Measurements from ENCODE around the gene IL11. TPM values are rescaled to one million over a fixed set of nuclear protein-coding genes. Genes with fewer than 3 reads are reported as not detected.

The IL11 gene
- total RNA-seq, 1 donor from 2014 or later = 0.30 TPM

DNA sequence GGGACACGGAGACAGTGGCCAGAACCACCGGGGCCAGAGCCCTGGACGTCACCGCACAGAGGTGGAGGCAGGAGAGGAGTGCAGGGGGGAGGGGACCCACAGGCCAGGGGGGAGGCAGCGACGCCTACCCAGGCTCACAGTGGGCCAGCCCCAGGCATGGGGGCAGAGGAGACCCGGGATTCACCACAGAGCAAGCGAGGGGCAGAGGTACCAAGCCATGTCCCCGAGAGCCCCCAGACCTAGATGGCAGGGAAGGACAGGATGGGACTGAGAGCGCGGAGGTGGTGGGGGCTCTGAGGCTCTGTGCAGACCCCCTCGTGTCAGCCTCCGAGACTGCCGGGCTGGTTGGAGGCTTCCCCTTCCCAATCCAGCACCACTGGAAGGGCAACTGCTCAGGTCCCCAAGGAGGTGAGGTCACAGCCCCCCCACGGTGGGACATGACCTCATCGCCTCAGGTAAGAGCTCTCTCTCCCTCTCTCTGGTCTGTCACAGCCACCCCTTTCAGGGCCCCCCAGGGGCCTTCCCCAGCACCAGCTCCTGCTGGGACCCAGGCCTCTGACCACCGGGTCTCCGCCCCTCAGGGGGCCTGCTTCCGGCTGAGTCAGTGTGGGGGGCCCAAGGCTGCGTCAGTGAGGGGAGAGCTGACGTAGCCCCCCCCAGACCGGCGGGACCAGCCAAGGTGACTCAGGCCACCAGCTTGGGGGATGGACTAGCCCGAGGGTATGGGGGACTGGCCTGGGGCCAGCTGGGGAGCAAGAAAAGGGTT is 2.2 kb upstream of the IL11 start:
- no peak for DNase-seq

DNA sequence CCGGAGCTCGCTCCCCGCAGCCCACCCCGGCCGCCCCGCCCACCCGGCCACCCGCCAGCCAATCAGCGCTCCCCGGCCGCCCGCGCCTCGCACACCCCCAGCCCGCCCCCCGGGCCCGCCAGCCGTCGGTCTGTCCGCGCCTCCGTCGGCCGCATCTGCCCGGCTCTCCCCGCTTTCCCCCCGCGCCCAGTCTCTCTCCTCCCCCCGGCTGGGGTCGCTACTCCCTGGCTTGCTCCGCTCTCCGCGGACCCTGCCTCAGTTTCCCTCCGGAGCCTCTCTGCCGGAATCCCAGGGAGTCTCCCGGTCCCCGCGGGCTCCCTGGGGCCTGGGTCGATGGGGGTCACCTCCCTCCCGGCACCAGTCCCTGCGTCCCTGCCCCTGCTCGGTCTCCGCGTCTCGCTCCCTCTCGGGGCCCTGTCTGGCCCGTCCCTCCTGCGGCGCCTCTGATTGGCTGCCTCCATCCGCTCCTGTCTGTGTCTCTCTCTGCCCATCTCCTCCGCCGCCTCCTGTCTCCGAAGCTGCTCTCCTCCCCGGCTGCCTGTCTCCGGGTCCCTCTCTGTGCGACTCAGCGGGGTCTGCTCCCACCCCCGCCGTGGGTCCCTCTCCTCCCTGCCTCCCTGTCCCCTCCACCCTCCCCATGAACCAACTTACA is 484 bp downstream of the IL11 start:
- DNase-seq = no peak

GRCh38 chr19:55368701-55369563 is 1.3 kb downstream of the IL11 start:
- DNase-seq = no peak

GRCh38 chr19:55368106-55368505 is 2.2 kb downstream of the IL11 start:
- DNase-seq = no peak

DNA sequence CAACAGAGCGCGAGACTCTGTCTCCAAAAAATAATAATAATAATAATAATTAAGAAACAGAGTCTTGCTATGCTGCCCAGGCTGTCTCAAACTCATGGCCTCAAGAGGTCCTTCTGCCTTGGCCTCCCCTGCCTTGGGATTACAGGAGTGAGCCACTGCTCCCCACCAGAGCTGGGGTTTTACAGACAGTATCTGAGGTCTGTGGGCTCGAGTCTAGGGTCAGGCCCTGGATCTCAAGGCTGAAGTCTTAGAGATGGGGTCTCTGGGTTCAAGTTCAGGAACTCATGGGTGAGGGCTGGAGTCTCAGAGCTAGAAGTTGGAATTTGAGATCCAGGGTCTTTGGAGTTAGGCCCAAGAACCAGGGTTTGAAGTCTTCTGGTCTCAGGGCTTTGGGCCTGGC is 3.5 kb downstream of the IL11 start:
- no peak for DNase-seq

DNA sequence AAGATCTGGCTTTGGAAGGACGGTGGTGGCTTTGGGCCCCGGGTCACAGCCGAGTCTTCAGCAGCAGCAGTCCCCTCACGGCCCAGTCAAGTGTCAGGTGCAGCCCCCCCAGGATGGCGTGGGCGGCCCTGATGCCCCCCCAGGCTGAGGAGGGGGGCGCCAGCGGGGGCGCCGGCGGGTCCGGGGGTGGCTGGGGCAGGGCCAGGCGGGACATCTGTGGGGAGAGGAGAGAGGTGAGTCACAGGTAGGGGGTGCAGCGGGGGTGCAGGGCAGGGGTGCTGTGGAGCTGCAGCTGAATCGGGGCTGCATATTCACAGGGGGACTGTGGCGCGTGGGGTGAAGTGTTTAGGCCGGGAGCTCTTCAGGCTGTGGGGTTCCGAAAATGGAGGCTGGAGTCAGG is 4.3 kb downstream of the IL11 start:
- no peak for DNase-seq

GRCh38 chr19:55365245-55365644 is 5.0 kb downstream of the IL11 start:
- DNase-seq = no peak

DNA sequence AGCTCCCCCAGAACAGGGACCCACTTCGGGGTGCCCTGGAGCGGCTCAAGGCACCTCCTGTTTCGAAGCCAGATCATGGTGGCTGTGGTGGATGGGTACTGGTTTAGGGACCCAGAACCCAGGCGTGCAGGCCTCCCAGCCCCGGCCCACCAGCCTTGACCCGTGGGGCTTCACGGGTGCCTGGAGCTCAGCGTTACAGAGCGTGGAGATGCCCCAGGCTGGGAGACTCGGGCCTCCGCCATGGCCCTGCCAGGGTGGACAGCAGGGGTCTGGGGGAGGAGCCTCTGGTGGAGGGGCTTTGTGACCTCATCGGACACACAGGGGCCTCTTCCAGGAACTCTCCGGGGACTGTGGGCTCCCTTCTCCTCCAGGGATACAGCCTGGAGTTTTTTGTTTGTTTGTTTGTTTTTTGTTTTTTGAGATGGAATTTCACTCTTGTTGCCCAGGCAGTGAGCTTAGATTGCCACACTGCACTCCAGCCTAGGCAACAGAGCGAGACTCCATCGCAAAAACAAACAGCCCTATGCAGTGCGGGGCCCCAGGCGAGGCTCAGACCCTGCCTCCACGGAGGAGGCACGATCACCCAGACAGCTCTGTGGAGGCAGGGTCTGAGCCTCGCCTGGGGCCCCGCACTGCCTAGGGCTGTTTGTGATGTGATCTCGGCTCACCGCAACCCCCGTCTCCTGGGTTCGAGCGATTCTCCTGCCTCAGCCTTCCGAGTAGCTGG is 7.1 kb downstream of the IL11 start, which contains the start of gene GARIN5B:
GARIN5B (minus strand) TSS at position 271 of the 727 bp plus-strand sequence; CDS start at position 77, 194 bp downstream.
- no peak for DNase-seq

GRCh38 chr19:55362174-55362989 is 7.9 kb downstream of the IL11 start:
- DNase-seq = no peak

DNA sequence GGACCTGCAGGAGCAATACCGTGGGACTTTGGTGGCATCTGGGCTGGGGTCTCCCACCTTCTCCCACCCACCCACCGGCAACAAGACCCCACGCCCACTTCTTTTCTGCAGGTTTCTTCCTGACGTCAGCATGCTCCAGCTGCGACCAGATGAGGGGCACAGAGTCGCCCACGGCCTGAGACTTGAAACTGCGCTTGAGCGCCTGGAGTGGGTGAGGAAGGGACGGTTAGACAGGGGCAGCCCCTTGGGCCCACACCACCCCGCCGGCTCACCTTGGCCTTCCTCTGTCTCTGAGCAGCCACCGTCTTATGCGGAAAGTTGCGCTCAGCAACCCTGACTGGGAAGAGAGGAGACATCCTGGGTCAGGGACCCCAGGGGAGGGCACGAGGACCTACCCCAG is 9.4 kb downstream of the IL11 start:
- no peak for DNase-seq

GRCh38 chr19:55358943-55359908 is 11.0 kb downstream of the IL11 start:
- no peak for DNase-seq

GRCh38 chr19:55358493-55358892 is 11.8 kb downstream of the IL11 start:
- DNase-seq = no peak

GRCh38 chr19:55355213-55355821 is 14.9 kb downstream of the IL11 start:
- no peak for DNase-seq

DNA sequence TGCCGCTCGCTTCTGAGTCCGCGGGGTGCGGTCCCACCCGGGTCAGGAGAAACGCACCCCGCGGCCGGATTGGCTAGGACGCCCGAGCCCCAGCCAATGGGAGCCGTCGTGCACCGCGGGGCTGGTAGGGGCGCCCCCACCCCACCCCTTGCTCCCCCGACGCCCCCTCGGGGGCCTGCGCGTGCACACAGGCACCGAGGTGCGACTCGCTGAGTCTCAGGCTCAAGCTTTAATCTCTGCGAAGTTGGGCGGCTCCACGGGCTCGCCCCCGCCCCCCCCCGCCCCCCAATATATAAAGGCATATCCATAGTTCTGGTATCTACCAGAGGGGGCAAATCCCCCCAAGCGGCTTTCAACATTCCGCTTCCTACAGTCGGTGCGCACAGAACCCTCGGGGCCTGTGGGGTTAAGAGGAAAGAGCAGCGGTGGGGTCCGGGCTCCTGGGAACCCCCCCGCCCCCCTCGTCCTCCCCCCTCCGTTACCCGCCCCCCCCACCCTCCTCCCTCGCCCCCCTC is 15.5 kb downstream of the IL11 start, which contains the start of gene COX6B2:
COX6B2 (minus strand) TSS at position 22 of the 515 bp plus-strand sequence. CDS start 198 bp downstream, outside the sequence.
- no peak for DNase-seq

GRCh38 chr19:55353803-55354697 is 16.2 kb downstream of the IL11 start:
- no peak for DNase-seq

- DNase-seq = no peak
These were observed 16.9 kb downstream of the IL11 start for GRCh38 chr19:55353356-55353802.

DNA sequence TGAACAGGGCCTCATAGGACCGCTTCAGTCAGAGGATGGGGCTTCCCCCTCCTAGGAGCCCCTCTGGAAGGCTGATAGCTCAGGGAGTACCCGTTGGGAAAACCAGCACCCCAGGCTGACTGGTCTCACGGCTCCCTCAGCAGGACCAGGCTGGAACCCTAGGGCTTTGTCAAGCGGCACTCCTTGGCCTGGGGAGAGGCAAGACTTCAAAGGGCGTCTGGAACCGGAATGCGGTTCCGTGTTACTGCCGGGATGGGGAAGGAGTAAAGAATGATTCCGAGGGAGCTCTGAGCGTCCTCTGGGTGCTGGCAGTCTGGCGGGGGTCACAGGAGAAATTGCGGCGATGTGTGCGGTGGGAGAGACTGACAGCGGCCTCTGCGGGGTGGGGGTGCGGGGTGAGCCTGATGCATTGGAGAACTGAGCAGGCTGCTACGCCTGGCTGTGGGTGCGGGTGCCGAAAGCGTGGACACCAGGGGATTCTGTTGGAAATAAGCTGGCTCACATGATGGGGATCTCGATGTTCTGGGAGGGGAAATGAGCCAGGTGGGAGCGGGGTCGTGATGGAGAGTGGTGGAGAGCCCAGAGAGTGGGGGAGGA is 17.6 kb downstream of the IL11 start:
- no peak for DNase-seq

DNA sequence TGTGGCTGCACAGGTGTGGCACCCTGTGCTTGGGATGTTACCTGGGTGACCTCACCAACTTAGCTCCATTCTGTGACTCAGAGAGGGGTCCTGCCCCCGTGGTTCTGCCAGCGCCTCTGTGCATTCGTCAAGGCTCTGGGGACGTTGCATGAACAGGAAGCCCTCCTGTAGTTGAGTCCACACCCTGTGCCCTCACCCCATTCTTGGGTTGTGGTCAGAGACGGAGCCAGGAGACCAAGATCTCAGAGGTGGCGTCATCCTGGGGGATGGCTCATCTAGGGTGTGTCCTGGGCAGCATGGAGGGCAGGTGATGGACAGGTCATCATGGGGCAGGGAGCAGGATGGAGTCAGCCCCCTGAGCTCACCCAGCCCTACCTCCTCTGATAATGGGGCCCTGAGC is 18.2 kb downstream of the IL11 start:
- no peak for DNase-seq

All from skin of body (tissue), 2 donors.